ENCODE results near the gene SEZ6.

Gene SEZ6

DNA sequence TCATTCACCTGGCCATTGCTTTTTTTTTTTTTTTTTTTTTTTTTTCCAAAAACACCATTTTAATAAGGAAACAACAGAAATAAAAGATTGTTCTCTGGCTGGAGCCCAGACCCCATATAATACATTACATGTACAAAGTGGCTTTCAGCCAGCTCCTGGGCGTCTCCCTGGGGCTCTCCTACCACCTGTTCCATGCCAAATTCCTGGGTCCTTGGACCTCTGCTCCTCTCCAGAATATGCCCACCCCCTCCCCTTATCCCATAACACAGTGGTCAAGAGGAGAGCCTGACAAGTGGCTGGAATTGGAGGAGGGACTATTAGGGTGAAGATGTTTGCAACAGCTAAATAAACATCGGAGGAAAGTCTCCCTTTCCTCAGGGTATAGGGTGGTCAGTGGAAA, 50.9 kb downstream of the SEZ6 start:
- DNase-seq (ENCODE audit: low spot score): no peak

DNA sequence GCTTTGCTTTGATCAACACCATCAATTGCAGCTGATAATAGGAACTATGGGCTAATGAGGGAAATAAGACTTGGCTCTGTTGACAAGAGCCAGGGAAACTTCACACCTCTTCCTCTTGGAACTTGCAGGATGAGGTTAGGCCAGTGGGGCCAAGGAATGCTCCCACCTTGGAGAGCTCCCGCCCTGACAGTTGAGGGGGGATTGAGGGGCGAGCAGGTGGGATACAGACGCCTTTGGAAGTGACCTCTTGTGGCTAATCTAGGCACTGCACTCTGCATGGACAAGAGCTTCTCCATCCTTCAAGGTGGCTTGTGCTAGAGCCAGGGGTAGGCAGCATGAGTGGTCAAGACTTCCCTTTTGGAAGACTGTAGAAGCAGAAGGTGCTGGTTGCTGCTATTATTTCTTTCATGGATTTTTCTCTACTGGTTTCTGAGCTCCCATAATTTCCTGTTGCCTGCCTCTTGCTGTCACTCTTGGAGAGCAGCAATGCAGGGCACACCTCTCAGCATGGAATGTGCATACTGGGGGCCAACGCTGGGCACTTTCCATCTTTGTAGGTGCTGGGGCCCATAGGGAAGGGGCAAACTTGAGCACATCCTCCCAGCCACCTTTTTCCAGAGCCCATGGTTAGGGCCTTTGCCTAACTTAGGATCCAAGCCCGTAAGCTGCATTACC, 52.3 kb downstream of the SEZ6 start:
- peak; percentile 50 for DNase-seq (ENCODE audit: low spot score)

DNA sequence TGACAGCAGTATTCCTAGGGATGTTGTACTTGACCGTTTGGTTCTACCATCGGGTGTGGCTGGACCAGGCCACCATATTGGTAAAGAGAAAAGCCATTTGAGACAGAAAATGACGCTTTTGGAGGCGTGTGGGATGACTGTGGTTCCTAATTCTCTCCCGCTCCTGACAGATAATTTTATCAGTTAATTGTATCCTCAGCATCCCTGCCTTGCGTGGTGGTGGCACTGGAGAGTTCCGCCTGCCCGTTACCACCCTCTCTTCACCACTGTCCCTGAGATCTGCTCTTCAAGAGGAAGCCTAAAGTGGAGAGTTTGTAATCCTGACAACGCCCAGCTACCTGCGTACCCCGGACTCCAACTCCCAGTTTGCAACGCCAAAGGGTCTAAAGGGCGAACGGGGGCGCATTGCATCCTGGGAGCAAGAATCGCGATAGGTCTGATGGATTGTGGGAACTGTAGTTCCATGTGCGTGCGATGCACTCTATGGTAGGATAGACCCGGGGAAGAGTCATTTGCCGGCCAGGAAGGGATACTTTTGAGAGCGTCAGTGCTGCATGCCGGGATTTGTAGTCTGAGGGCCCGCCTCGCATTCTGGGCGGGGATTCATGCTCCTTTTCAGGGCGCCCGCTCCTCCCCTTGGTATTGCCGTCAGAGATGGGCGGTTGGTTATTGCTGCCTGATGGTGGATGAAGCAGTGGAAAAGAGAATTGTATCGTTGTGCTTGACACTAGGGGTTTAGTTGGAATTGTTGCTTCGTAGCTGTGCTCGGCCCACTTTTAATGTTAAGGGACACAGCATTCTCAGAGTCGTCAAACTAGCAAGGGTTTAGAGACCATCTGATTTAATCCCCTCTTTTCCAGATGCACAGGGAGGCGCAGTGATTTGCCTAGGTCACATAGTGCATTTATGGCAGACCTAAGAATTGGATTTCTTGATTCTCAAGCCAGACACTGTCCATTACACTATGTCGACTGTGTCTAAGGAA, 53.5 kb downstream of the SEZ6 start:
- DNase-seq (ENCODE audit: low spot score): peak; percentile 96

GRCh38 chr17:28951428-28951990, 54.3 kb downstream of the SEZ6 start, which contains the start of gene PHF12:
TSS of gene PHF12 (minus strand) at chr17:28951518. CDS start at chr17:28950960, 558 bp downstream.
- peak; percentile 99 for DNase-seq (ENCODE audit: low spot score)

GRCh38 chr17:28950752-28951427, 54.9 kb downstream of the SEZ6 start:
- DNase-seq (ENCODE audit: low spot score): no peak

DNA sequence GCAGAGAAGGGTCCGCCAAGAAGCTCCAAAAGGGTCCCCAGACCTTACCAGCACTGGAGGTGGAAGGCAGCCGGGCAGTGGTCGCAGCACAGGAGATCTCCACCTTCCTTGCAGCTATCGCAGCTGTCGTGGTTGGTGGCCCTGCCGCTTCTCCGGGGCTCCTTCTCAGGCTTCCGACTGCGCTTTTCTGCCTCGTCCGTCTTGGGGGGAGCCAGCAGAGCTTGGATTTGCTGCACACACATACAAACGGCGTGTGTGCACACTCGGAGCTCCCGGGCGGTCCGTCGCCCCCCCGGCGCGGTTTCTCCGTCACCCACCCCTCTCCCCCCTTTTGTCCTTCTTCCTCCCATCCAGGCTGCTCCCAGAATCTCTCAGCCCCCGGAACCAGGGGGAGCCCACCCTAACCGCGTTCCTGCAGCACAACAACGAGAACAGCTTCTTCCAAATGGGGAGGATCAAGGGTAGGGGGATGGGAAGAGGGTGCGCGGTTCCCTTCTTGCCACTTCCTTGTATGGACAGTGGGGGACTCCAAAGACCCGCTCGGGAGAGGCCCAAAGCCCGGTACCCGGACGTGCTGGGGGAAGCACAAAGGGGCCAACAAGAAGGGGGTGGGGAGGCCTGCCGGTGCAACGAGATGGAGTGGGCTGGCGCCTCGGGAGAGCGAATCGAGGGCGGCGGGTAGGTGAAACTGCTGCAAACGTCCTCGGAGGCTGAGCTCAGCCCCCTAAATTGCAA, 55.6 kb downstream of the SEZ6 start:
- DNase-seq (ENCODE audit: low spot score): peak; percentile 12

GRCh38 chr17:28949185-28950016, 56.4 kb downstream of the SEZ6 start:
- peak; percentile 39 for DNase-seq (ENCODE audit: low spot score)

GRCh38 chr17:28948873-28949184, 57.0 kb downstream of the SEZ6 start:
- no peak for DNase-seq (ENCODE audit: low spot score)

DNA sequence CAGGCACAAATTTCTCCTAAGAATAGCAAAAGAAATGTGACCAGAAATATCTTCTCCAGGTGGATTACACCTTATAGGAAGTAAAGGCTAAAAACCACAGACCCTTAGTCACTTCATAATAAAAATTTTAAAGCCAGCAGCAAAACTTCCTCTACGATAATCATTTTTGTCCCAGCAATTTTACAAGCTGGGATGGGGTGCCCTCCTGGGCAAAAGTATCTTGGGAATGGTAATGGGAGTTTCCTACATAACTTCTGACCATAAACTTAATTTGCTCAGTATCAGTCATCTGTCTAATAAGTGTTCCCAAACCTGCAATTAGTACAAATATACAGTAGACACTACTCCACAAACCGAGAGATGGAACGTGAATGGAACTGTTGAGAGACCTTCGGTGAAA, 57.5 kb downstream of the SEZ6 start:
- DNase-seq (ENCODE audit: low spot score): no peak

DNA sequence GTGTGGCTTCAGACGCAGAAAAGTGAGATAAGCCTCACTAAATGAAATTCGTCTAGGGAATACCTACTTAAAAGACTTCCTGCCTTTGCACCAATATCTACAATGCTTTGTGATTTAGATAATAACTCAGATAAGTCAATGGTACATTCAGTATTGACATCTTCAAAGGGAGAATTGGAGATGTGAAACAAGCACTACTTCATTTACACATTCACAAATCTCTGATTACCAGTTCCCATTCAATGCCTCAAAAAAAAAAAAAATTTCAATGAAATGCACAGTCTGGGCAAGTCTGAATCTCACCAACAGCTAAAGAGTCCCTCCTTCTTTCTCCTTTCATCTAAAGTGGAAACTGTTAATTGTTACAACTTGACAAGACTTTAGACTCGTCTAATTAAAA, 58.2 kb downstream of the SEZ6 start:
- no peak for DNase-seq (ENCODE audit: low spot score)

DNA sequence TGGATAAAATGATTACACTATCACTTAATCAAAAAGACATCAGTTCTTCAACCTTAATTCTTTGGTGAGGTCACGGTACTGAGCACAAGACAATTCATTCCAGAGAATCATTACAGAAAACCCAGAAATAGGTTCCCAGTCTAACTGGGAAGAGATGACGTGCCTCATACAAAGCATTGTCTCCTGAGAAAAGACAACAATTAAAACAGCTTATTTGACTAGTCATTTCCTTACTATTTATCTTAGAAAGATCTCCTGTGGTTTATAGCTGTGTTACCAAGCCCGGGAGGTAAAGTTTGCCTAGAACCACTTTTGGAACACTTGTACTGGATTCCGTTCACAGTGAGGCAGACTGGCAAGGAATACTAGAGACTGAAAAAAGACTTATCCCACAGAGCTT, 59.6 kb downstream of the SEZ6 start:
- DNase-seq (ENCODE audit: low spot score): peak; percentile 45

- peak; percentile 30 for DNase-seq (ENCODE audit: low spot score)
Measured at GRCh38 chr17:28944862-28945741, 60.7 kb downstream of the SEZ6 start.

- no peak for DNase-seq (ENCODE audit: low spot score)
Measured at GRCh38 chr17:28944343-28944742, 61.5 kb downstream of the SEZ6 start.

GRCh38 chr17:28942925-28943324, 62.9 kb downstream of the SEZ6 start:
- DNase-seq (ENCODE audit: low spot score): no peak

DNA sequence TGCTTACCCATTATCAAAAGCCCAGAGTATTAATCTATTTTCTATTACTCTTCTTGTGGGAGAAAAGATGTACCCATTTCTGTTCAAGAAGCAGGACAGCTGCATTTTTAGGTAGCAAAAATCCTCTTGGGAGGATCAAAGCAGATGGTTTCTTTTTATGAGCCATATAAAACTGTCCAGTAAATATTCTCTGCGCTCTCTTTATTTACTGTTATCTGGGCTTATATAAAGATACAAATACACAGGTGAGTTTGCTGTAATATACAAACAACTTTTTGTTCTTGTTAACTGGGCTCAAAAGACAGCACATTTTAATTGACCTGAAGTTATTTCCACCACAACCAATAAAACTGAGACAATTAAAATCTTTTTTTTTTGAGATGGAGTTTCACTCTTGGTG, 64.6 kb downstream of the SEZ6 start:
- no peak for DNase-seq (ENCODE audit: low spot score)

GRCh38 chr17:28940675-28941074, 65.2 kb downstream of the SEZ6 start:
- DNase-seq (ENCODE audit: low spot score): no peak

DNA sequence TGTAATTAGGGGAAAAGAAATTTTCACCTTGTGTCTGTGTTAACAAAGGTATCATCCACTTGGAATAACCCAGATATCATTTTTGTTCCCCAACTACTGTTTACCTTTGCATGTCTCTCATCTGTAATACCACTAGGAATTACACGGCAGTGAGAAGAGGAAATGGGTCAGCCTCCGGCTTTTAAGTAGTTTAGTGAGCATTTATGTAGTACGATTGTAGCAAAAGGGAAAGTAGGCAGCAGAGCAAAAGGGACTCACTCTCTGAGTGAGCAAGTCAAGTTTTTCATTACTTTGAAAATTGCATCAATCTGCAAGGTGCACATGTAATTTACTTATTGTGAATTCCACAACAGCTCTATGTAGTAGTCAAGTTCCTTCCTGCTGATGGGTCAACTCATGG, 65.7 kb downstream of the SEZ6 start:
- no peak for DNase-seq (ENCODE audit: low spot score)

DNA sequence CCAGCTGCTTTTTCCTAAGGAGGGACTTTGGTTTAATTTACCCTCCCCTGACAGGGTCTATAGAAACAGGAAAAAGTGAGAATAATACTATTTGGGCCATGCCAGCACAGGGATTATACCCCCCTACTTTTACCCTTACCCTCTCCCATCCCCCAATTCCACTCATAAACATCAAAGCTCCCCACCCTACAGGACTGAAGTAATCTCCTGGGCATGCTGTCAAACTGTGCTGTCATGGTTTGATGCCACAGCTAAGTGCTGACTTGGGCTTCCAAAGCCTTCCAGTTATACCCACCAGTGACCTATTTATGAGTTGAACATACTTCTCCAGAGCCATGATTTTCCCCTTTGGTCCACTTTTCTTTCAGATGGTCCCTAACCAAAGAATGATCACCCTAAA, 67.3 kb downstream of the SEZ6 start:
- DNase-seq (ENCODE audit: low spot score): no peak

GRCh38 chr17:28937044-28937729, 68.6 kb downstream of the SEZ6 start:
- peak; percentile 63 for DNase-seq (ENCODE audit: low spot score)
